Measurements from ENCODE around the gene CBARP. TPM values are rescaled to one million over a fixed set of nuclear protein-coding genes. Genes with fewer than 3 reads are reported as not detected.

The CBARP gene
- total and polyA plus RNA-seq, 2 of the 13 experiments (the other 11 are each of a cell fraction or from before 2014, with no cell fraction given), result 1.2 to 1.4 TPM

- TF ChIP-seq ZNF318 (CRISPR knock-in tag; IDR thresholded peaks at IDR 0.05) (0 out of 2 replicates have a peak, but pooled peaks have one; percentile 21), MIER3 (CRISPR knock-in tag; IDR thresholded peaks at IDR 0.05; ENCODE audit: borderline replicate concordance) (no peak), KMT2A (CRISPR knock-in tag; IDR thresholded peaks at IDR 0.05) (no peak), LCORL (IDR thresholded peaks at IDR 0.05) (no peak), LCORL (CRISPR knock-in tag; IDR thresholded peaks at IDR 0.05) (no peak; the same call in 1 of the 2 replicates), CBX5 (CRISPR knock-in tag; IDR thresholded peaks at IDR 0.05; ENCODE audit: borderline replicate concordance) (peak; percentile 22; the same call in 1 of the 2 replicates), PRPF4 (IDR thresholded peaks at IDR 0.05; ENCODE audit: low read depth, low read length, poor library complexity, severe bottlenecking) (no peak), AKNA (CRISPR knock-in tag; IDR thresholded peaks at IDR 0.05; ENCODE audit: borderline replicate concordance) (no peak), NR3C1 (CRISPR knock-in tag; IDR thresholded peaks at IDR 0.05) (no peak), ZNF513 (CRISPR knock-in tag; conservative IDR thresholded peaks at IDR 0.05) (no peak), ZNF432 (CRISPR knock-in tag; IDR thresholded peaks at IDR 0.05; ENCODE audit: borderline replicate concordance) (no peak), ZBTB1 (CRISPR knock-in tag; IDR thresholded peaks at IDR 0.05; ENCODE audit: borderline replicate concordance) (no peak), HMGA1 (CRISPR knock-in tag; conservative IDR thresholded peaks at IDR 0.05) (no peak), ADNP (CRISPR knock-in tag; IDR thresholded peaks at IDR 0.05) (no peak), SRSF1 (optimal IDR thresholded peaks at IDR 0.05; ENCODE audit: low read depth, low read length) (peak; percentile 99), ZMAT5 (CRISPR knock-in tag; IDR thresholded peaks at IDR 0.05; ENCODE audit: borderline replicate concordance, low read depth) (no peak)
Observed at GRCh38 chr19:1269065-1269477, 31.3 kb upstream of the CBARP start, which contains the start of gene CIRBP (continued).
